OCI-LY3 (cell line): ENCODE measurements around the gene RAI1.

Experiments
- H2AFZ ChIP-seq: fragments of 200-600, 300-600 bp; shearing (Covaris generic); 2 replicates; pipeline ENCODE4 v1.6.0; 2014; ENCODE audit warnings: antibody characterized with exemption, low read depth, low read length
- H3K27ac ChIP-seq: fragments of 200-600, 300-600 bp; sonication (generic); 2 replicates; pipeline ENCODE4 v1.5.1; 2014; ENCODE audit warnings: mild to moderate bottlenecking, low read length, moderate library complexity, mixed read lengths
- H3K27me3 ChIP-seq: fragments of 200-600, 300-600 bp; sonication (generic); 2 replicates; pipeline ENCODE4 v1.6.1; 2014; ENCODE audit warnings: low read depth, low read length, mixed read lengths
- H3K36me3 ChIP-seq: fragments of 200-600, 300-600 bp; sonication (generic); replicated peaks from 2 replicates; pipeline ENCODE3; 2014; ENCODE audit warnings: low read depth, low read length, mixed read lengths
- H3K4me1 ChIP-seq: fragments of 300-600, 200-600 bp; sonication (generic); 2 replicates; pipeline ENCODE4 v1.6.1; 2014; ENCODE audit warnings: low read length, mixed read lengths
- H3K4me2 ChIP-seq: fragments of 200-600, 300-600 bp; sonication (generic); 2 replicates; pipeline ENCODE4 v1.6.1; 2014; ENCODE audit warnings: low read length, mixed read lengths
- H3K4me3 ChIP-seq: fragments of 300-600, 200-600 bp; sonication (generic); 2 replicates; pipeline ENCODE4 v1.5.1; 2014; ENCODE audit warnings: antibody characterized with exemption, mild to moderate bottlenecking, low read length, moderate library complexity
- H3K79me2 ChIP-seq: fragments of 300-600, 200-600 bp; shearing (Covaris generic); 2 replicates; pipeline ENCODE4 v1.6.1; 2014; ENCODE audit warnings: mild to moderate bottlenecking, low read length, mixed read lengths
- H3K9ac ChIP-seq: fragments of 300-600, 200-600 bp; shearing (Covaris generic); 2 replicates; pipeline ENCODE4 v1.6.0; 2014; ENCODE audit warnings: mild to moderate bottlenecking, low read length, moderate library complexity
- H3K9me3 ChIP-seq: fragments of 200-600, 300-600 bp; shearing (Covaris generic); 2 replicates; pipeline ENCODE4 v1.6.1; 2014; ENCODE audit warnings: low read length, mixed read lengths; ENCODE audit not compliant: insufficient read depth
- H4K20me1 ChIP-seq: fragments of 200-600, 300-600 bp; sonication (generic); 2 replicates; pipeline ENCODE4 v1.6.1; 2016; ENCODE audit warnings: low read length, mixed read lengths; ENCODE audit not compliant: insufficient read depth
- CTCF ChIP-seq: fragments of 200-600, 300-600 bp; sonication (generic); IDR thresholded peaks from 2 replicates; pipeline ENCODE4 v1.5.1; 2014; ENCODE audit warnings: antibody characterized with exemption, low read length, low read depth
- EZH2phosphoT487 ChIP-seq: fragments of 200-600 bp; shearing (Covaris generic); IDR thresholded peaks from 2 replicates; pipeline ENCODE4 v1.6.1; 2018; ENCODE audit warnings: antibody characterized with exemption, mixed run types, low read depth

Gene RAI1

GRCh38 chr17:17766077-17766743 is 85.0 kb downstream of the RAI1 start:
- TF ChIP-seq CTCF (no peak), EZH2phosphoT487 (no peak)
- Histone ChIP-seq H3K36me3 (no peaks in the 10 kb centered on the region), H3K27me3 (no peaks in the 10 kb centered on the region), H3K9ac (no peak overlapping the region), H3K9me3 (no peaks in the 10 kb centered on the region), H2AFZ (no peak overlapping the region), H3K79me2 (no peaks in the 10 kb centered on the region), H3K4me3 (no peak overlapping the region), H3K4me1 (peaks cover 14% of the 10 kb centered on the region), H3K4me2 (no peak overlapping the region), H4K20me1 (no peaks in the 10 kb centered on the region), H3K27ac (no peak overlapping the region)

GRCh38 chr17:17766744-17767120 is 85.5 kb downstream of the RAI1 start:
- Histone ChIP-seq H4K20me1 (no peaks in the 10 kb centered on the region), H3K27ac (no peak overlapping the region), H3K4me3 (no peak overlapping the region), H2AFZ (no peak overlapping the region), H3K9ac (no peak overlapping the region), H3K27me3 (no peaks in the 10 kb centered on the region), H3K9me3 (no peaks in the 10 kb centered on the region), H3K4me2 (no peak overlapping the region), H3K4me1 (peaks cover 14% of the 10 kb centered on the region), H3K36me3 (no peaks in the 10 kb centered on the region), H3K79me2 (no peaks in the 10 kb centered on the region)
- TF ChIP-seq CTCF: no peak

GRCh38 chr17:17767154-17767869 is 86.1 kb downstream of the RAI1 start:
- Histone ChIP-seq H2AFZ (no peak overlapping the region), H3K27ac (no peak overlapping the region), H3K4me2 (no peak overlapping the region), H3K4me1 (peaks cover 14% of the 10 kb centered on the region), H3K9me3 (no peaks in the 10 kb centered on the region), H3K27me3 (no peaks in the 10 kb centered on the region), H3K4me3 (no peak overlapping the region), H3K79me2 (no peaks in the 10 kb centered on the region), H3K9ac (no peak overlapping the region), H4K20me1 (no peaks in the 10 kb centered on the region), H3K36me3 (no peaks in the 10 kb centered on the region)
- no peak for TF ChIP-seq EZH2phosphoT487
- TF ChIP-seq CTCF: no peak

- H3K36me3 ChIP-seq: no peaks in the 10 kb centered on the region
- TF ChIP-seq EZH2phosphoT487 (no peak), CTCF (no peak)
- no peaks in the 10 kb centered on the region for H3K79me2 ChIP-seq
- H3K27me3 ChIP-seq: no peaks in the 10 kb centered on the region
- H3K4me3 ChIP-seq: no peak overlapping the region
- no peaks in the 10 kb centered on the region for H3K9me3 ChIP-seq
- no peak overlapping the region for H3K4me2 ChIP-seq
- H4K20me1 ChIP-seq: no peaks in the 10 kb centered on the region
- no peak overlapping the region for H3K27ac ChIP-seq
- H2AFZ ChIP-seq: no peak overlapping the region
- H3K9ac ChIP-seq: no peak overlapping the region
- H3K4me1 ChIP-seq: peaks cover 14% of the 10 kb centered on the region
Measured at GRCh38 chr17:17767887-17768418, 86.7 kb downstream of the RAI1 start.
